OCI-LY3 (cell line): ENCODE results near the gene ZFYVE28.

Experiments
- EZH2phosphoT487 ChIP-seq: fragments of 200-600 bp; shearing (Covaris generic); IDR thresholded peaks from 2 replicates; pipeline ENCODE4 v1.6.1; 2018; ENCODE audit warnings: antibody characterized with exemption, mixed run types, low read depth
- TF ChIP-seq, protein P1 (sequence below): fragments of 200-600, 300-600 bp; sonication (generic); IDR thresholded peaks from 2 replicates; pipeline ENCODE4 v1.5.1; 2014; ENCODE audit warnings: antibody characterized with exemption, low read length, low read depth

- TF ChIP-seq, protein P1, sequence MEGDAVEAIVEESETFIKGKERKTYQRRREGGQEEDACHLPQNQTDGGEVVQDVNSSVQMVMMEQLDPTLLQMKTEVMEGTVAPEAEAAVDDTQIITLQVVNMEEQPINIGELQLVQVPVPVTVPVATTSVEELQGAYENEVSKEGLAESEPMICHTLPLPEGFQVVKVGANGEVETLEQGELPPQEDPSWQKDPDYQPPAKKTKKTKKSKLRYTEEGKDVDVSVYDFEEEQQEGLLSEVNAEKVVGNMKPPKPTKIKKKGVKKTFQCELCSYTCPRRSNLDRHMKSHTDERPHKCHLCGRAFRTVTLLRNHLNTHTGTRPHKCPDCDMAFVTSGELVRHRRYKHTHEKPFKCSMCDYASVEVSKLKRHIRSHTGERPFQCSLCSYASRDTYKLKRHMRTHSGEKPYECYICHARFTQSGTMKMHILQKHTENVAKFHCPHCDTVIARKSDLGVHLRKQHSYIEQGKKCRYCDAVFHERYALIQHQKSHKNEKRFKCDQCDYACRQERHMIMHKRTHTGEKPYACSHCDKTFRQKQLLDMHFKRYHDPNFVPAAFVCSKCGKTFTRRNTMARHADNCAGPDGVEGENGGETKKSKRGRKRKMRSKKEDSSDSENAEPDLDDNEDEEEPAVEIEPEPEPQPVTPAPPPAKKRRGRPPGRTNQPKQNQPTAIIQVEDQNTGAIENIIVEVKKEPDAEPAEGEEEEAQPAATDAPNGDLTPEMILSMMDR = no peak
- no peak for TF ChIP-seq EZH2phosphoT487
These were observed 117.2 kb downstream of the ZFYVE28 start for GRCh38 chr4:2301225-2301642.
